HCT116 (cell line): ENCODE measurements around the gene CHST11. TPM values are rescaled to one million over a fixed set of nuclear protein-coding genes. Genes with fewer than 3 reads are reported as not detected.

Source experiments
- ATAC-seq: fragments of 200-7000 bp; cut with Tn5 transposase; 2 replicates; pipeline ENCODE4 v1.9.1; 2020; ENCODE audit warnings: mild to moderate bottlenecking, moderate library complexity
- BruUV-seq: library from RNA; stranded (reverse); fragments of 400-500 nt; replicated peaks from 2 replicates; lab custom pipeline; 2021; lab: Mats Ljungman, UMichigan
- CTCF ChIA-PET: fragments of 300-600 bp; sonication (Branson Sonifier 250); formaldehyde crosslinking; loops from one replicate; lab custom pipeline; 2021; ENCODE audit warnings: antibody characterized with exemption; lab: Charles Lee
- POLR2A ChIA-PET: fragments of 300-600, 350-600 bp; sonication (Branson Sonifier 250); formaldehyde crosslinking; loops from one replicate; lab custom pipeline; 2021; ENCODE audit warnings: antibody characterized with exemption; lab: Charles Lee
- RAD21 ChIA-PET, 2 experiments: fragments of 300-600 bp; sonication (Branson Sonifier 250); formaldehyde crosslinking; loops; one replicate each; lab custom pipeline; 2023; ENCODE audit warnings: low total read pairs in 2 of 2; ENCODE audit not compliant: uncharacterized antibody in 2 of 2, unreplicated experiment in 2 of 2, low non-redundant PET in 1 of 2; lab: Charles Lee
- DNase-seq: peaks from one replicate; pipeline ENCODE4 v3.0.0-alpha.2; 2010; ENCODE audit warnings: low read depth, low spot score
- H2AFZ ChIP-seq: fragments of 200-600 bp; shearing (Covaris generic), sonication (generic); 2 replicates; pipeline ENCODE4 v1.6.1; 2017; ENCODE audit warnings: low read depth, mixed run types, mixed read lengths, antibody characterized with exemption, low read length; ENCODE audit not compliant: poor library complexity, severe bottlenecking
- H3K27ac ChIP-seq: 2 replicates; pipeline ENCODE4 v1.5.1; 2012; ENCODE audit warnings: low read depth, low read length
- H3K27me3 ChIP-seq: fragments of 200-600 bp; sonication (generic); 2 replicates; pipeline ENCODE4 v1.6.1; 2016; ENCODE audit warnings: mixed run types, low read length, mixed read lengths; ENCODE audit not compliant: insufficient read depth
- H3K36me3 ChIP-seq, 2 experiments: fragments of 200-500 bp in 1 of 2; fragments of 200-600 bp in 1 of 2; sonication (Bioruptor generic) in 1 of 2; sonication (generic) in 1 of 2; 2 replicates each; pipeline versions ENCODE4 v1.5.1 to v1.6.1; 2014 to 2016; ENCODE audit warnings: low read length in 2 of 2, inconsistent platforms in 1 of 2, mixed read lengths in 1 of 2, mixed run types in 1 of 2; ENCODE audit not compliant: insufficient read depth in 2 of 2, control insufficient read depth in 1 of 2
- H3K4me1 ChIP-seq, 2 experiments: fragments of 200-600 bp in 1 of 2; sonication (generic) in 1 of 2; 2 replicates each; pipeline versions ENCODE4 v1.5.1 to v1.6.1; 2012 to 2017; ENCODE audit warnings: low read length in 2 of 2, inconsistent platforms in 1 of 2, mild to moderate bottlenecking in 1 of 2, mixed read lengths in 1 of 2, mixed run types in 1 of 2, moderate library complexity in 1 of 2; ENCODE audit not compliant: insufficient read depth in 2 of 2, control insufficient read depth in 1 of 2
- H3K4me2 ChIP-seq: fragments of 200-600 bp; sonication (generic); 2 replicates; pipeline ENCODE4 v1.6.1; 2017; ENCODE audit warnings: mixed run types, low read length, mixed read lengths
- H3K4me3 ChIP-seq, 2 experiments: fragments of 200-600 bp in 1 of 2; sonication (generic) in 1 of 2; replicated peaks in 1 of 2; 2 replicates each; pipeline ENCODE4 v1.5.1; 2011 to 2016; ENCODE audit warnings: low read length in 2 of 2, control low read depth in 1 of 2, low read depth in 1 of 2, mild to moderate bottlenecking in 1 of 2, mixed read lengths in 1 of 2, mixed run types in 1 of 2
- H3K79me2 ChIP-seq: fragments of 200-600 bp; sonication (generic); 2 replicates; pipeline ENCODE4 v1.6.1; 2017; ENCODE audit warnings: mild to moderate bottlenecking, mixed run types, low read length, moderate library complexity, mixed read lengths; ENCODE audit not compliant: insufficient read depth
- H3K9ac ChIP-seq: fragments of 200-600 bp; sonication (generic); 2 replicates; pipeline ENCODE4 v1.6.1; 2016; ENCODE audit warnings: low read length, mixed read lengths
- H3K9me2 ChIP-seq: fragments of 200-600 bp; sonication (generic), shearing (Covaris generic); 2 replicates; pipeline ENCODE4 v1.6.1; 2017; ENCODE audit warnings: mixed run types, mild to moderate bottlenecking, moderate library complexity; ENCODE audit not compliant: insufficient read depth
- H3K9me3 ChIP-seq, 2 experiments: fragments of 200-500 bp in 1 of 2; fragments of 200-600 bp in 1 of 2; sonication (Bioruptor generic) in 1 of 2; sonication (generic) in 1 of 2; 2 replicates each; pipeline ENCODE4 v1.6.1; 2014 to 2017; ENCODE audit warnings: low read length in 2 of 2, mixed read lengths in 2 of 2, inconsistent platforms in 1 of 2, low read depth in 1 of 2, mild to moderate bottlenecking in 1 of 2, mixed run types in 1 of 2, moderate library complexity in 1 of 2; ENCODE audit not compliant: control insufficient read depth in 1 of 2, insufficient read depth in 1 of 2
- H4K20me1 ChIP-seq: fragments of 200-600 bp; sonication (generic), shearing (Covaris generic); 2 replicates; pipeline ENCODE4 v1.6.1; 2017; ENCODE audit warnings: mixed run types, mild to moderate bottlenecking, moderate library complexity; ENCODE audit not compliant: insufficient read depth
- ELF1 ChIP-seq: IDR thresholded peaks from 2 replicates; pipeline ENCODE4 v1.6.1; 2012; ENCODE audit warnings: low read depth, borderline replicate concordance
- JUND ChIP-seq: IDR thresholded peaks from 2 replicates; pipeline ENCODE4 v1.6.1; 2012
- POLR2AphosphoS5 ChIP-seq: IDR thresholded peaks from 2 replicates; pipeline ENCODE4 v1.6.1; 2011; ENCODE audit warnings: mild to moderate bottlenecking, low read depth, low read length, moderate library complexity
- SIN3A ChIP-seq: IDR thresholded peaks from 2 replicates; pipeline ENCODE4 v1.6.1; 2012; ENCODE audit warnings: low read depth
- SP1 ChIP-seq: IDR thresholded peaks from 2 replicates; pipeline ENCODE4 v1.6.1; 2012; ENCODE audit warnings: low read depth
- SRF ChIP-seq: IDR thresholded peaks from 2 replicates; pipeline ENCODE4 v1.6.1; 2012; ENCODE audit warnings: low read depth
- YY1 ChIP-seq: IDR thresholded peaks from 2 replicates; pipeline ENCODE4 v1.6.1; 2011; ENCODE audit warnings: low read length, low read depth, moderate library complexity, mild to moderate bottlenecking; ENCODE audit not compliant: insufficient replicate concordance; ENCODE audit errors: extremely low read depth
- ZNF274 ChIP-seq: fragments of 200-500 bp; sonication (Bioruptor generic); IDR thresholded peaks from 2 replicates; pipeline ENCODE4 v1.6.1; 2014; ENCODE audit warnings: mild to moderate bottlenecking, low read depth, low read length, inconsistent platforms
- intact Hi-C: fragments of 100-400 bp; cut with micrococcal nuclease; formaldehyde crosslinking; loops from 2 replicates; pipeline ENCODE4 v1.10.0; 2022
- total RNA-seq: library from RNA; stranded (reverse); gene quantifications from one replicate; pipeline ENCODE4 v1.2.1, GENCODE V29; 2021; ENCODE audit not compliant: unreplicated experiment
- TF ChIP-seq, protein P1 (sequence below): IDR thresholded peaks from 2 replicates; pipeline ENCODE4 v1.6.1; 2011; ENCODE audit warnings: mild to moderate bottlenecking, low read length, moderate library complexity; ENCODE audit not compliant: insufficient replicate concordance; ENCODE audit errors: extremely low read depth
- TF ChIP-seq, protein P2 (sequence below), 3 experiments: fragments of 200-600 bp in 1 of 3; sonication (generic) in 1 of 3; IDR thresholded peaks in 2 of 3; conservative IDR thresholded peaks in 1 of 3; 2 replicates each; pipeline ENCODE4 v1.5.1; 2012 to 2017; ENCODE audit warnings: low read depth in 2 of 3, low read length in 2 of 3, antibody characterized with exemption in 1 of 3, borderline replicate concordance in 1 of 3, control low read depth in 1 of 3, mild to moderate bottlenecking in 1 of 3, mixed read lengths in 1 of 3, mixed run types in 1 of 3, moderate library complexity in 1 of 3; ENCODE audit not compliant: insufficient read depth in 1 of 3
- TF ChIP-seq, protein P3 (sequence below): IDR thresholded peaks from 2 replicates; pipeline ENCODE4 v1.6.1; 2012; ENCODE audit warnings: low read depth

The CHST11 gene
- total RNA-seq, 1 experiment from 2014 or later, result 10.1 TPM

DNA sequence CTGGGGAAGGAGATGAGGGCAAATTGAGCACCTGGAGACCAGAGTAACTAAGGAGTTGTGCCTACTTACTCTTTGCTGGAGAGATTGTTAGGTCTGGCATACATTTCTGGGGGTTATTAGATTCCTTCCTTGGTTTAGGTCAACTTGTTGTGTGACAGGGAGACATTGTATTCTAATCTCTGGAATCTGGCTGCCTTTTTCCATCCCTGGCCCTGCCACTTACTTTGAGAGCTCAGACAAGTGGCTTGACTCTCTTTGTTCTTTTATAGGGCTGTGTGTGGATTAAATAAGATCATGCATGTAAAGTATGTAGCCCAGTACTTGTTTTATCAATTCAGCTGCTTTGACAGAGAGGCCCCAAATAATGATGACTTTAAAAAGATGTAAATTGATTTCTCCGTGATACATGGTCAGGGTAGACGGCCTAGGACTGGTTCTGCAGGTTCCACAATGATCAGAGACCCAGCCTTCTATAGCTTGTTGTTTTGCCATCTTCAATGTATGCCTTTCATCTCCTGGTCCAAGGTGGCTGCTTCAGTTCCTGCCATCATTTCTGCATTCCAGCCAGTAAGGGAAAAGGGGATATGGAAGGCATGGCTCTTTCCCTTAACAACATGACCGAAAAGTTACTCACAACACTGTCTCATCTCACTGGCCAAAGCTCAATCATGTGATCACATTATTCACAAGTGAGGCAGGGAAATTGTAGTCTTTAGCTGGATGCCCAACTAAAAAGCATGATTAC lies 72.6 kb downstream of the CHST11 start:
- no TSS peak for BruUV-seq
- POLR2A ChIA-PET, result no interaction called here
- ATAC-seq, result no peak
- H3K4me2 ChIP-seq, result no peak overlapping the region
- no peak overlapping the region for H3K9ac ChIP-seq
- no peak for TF ChIP-seq JUND
- TF ChIP-seq, protein P1, sequence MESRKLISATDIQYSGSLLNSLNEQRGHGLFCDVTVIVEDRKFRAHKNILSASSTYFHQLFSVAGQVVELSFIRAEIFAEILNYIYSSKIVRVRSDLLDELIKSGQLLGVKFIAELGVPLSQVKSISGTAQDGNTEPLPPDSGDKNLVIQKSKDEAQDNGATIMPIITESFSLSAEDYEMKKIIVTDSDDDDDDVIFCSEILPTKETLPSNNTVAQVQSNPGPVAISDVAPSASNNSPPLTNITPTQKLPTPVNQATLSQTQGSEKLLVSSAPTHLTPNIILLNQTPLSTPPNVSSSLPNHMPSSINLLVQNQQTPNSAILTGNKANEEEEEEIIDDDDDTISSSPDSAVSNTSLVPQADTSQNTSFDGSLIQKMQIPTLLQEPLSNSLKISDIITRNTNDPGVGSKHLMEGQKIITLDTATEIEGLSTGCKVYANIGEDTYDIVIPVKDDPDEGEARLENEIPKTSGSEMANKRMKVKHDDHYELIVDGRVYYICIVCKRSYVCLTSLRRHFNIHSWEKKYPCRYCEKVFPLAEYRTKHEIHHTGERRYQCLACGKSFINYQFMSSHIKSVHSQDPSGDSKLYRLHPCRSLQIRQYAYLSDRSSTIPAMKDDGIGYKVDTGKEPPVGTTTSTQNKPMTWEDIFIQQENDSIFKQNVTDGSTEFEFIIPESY, result no peak
- TF ChIP-seq, all 23 proteins: peak for 0
- no peaks in the 10 kb centered on the region for H3K36me3 ChIP-seq
- H3K79me2 ChIP-seq, result no peaks in the 10 kb centered on the region
- no peak overlapping the region for H3K4me3 ChIP-seq
- H3K4me1 ChIP-seq, result peaks cover 4 to 7% of the 10 kb centered on the region in 2 experiments; a peak in 3 of 4 replicates
- intact Hi-C loops, result no loop called here
- no peaks in the 10 kb centered on the region for H3K9me2 ChIP-seq
- no peaks in the 10 kb centered on the region for H3K27me3 ChIP-seq
- no peak for DNase-seq
- CTCF ChIA-PET, result no interaction called here
- H2AFZ ChIP-seq, result no peak overlapping the region
- H4K20me1 ChIP-seq, result no peaks in the 10 kb centered on the region
- H3K27ac ChIP-seq, result no peak overlapping the region
- RAD21 ChIA-PET, result no interaction called here
- H3K9me3 ChIP-seq, result no peaks in the 10 kb centered on the region

DNA sequence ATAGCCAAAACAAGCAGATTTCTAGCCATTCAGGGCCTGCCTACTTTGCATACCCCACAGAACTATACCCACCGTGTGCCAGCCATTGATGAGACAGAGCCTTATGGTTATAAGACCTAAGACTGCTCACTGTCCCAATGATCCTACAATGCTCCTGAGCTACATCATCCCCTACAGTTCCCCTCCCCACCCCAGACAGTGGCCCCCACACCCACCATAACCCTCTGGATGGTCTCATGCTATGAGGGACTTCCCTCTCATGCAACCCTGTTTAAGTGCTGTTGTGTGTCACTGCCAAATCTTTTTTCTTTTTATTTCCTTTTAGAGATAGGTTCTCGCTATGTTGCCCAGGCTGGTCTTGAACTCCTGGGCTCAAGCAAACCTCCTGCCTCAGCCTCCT lies 75.9 kb downstream of the CHST11 start:
- Histone ChIP-seq H3K79me2 (no peaks in the 10 kb centered on the region), H3K9ac (no peak overlapping the region), H3K9me2 (no peaks in the 10 kb centered on the region), H3K27ac (no peak overlapping the region), H3K9me3 (no peaks in the 10 kb centered on the region), H4K20me1 (no peaks in the 10 kb centered on the region), H3K4me3 (no peak overlapping the region), H3K36me3 (no peaks in the 10 kb centered on the region), H3K27me3 (no peaks in the 10 kb centered on the region), H3K4me1 (peaks cover 0 to 3% of the 10 kb centered on the region in 2 experiments; a peak in 1 of 4 replicates), H2AFZ (no peak overlapping the region), H3K4me2 (no peak overlapping the region)
- ChIA-PET RAD21 (no interaction called here), POLR2A (no interaction called here), CTCF (no interaction called here)
- DNase-seq (no peak), ATAC-seq (no peak)
- no TSS peak for BruUV-seq
- intact Hi-C loops, result no loop called here
- TF ChIP-seq YY1, result no peak
- TF ChIP-seq, protein P2, sequence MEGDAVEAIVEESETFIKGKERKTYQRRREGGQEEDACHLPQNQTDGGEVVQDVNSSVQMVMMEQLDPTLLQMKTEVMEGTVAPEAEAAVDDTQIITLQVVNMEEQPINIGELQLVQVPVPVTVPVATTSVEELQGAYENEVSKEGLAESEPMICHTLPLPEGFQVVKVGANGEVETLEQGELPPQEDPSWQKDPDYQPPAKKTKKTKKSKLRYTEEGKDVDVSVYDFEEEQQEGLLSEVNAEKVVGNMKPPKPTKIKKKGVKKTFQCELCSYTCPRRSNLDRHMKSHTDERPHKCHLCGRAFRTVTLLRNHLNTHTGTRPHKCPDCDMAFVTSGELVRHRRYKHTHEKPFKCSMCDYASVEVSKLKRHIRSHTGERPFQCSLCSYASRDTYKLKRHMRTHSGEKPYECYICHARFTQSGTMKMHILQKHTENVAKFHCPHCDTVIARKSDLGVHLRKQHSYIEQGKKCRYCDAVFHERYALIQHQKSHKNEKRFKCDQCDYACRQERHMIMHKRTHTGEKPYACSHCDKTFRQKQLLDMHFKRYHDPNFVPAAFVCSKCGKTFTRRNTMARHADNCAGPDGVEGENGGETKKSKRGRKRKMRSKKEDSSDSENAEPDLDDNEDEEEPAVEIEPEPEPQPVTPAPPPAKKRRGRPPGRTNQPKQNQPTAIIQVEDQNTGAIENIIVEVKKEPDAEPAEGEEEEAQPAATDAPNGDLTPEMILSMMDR (IDR thresholded peaks at IDR 0.05 in 2 of 3, conservative IDR thresholded peaks at IDR 0.05 in 1 of 3; ENCODE audit: borderline replicate concordance in 1 of 3, insufficient read depth in 1 of 3, low read depth in 2 of 3, low read length in 2 of 3), result no peak
- no peak for TF ChIP-seq ZNF274
- TF ChIP-seq ELF1, result no peak
- no peak for TF ChIP-seq POLR2AphosphoS5
- TF ChIP-seq, protein P3, sequence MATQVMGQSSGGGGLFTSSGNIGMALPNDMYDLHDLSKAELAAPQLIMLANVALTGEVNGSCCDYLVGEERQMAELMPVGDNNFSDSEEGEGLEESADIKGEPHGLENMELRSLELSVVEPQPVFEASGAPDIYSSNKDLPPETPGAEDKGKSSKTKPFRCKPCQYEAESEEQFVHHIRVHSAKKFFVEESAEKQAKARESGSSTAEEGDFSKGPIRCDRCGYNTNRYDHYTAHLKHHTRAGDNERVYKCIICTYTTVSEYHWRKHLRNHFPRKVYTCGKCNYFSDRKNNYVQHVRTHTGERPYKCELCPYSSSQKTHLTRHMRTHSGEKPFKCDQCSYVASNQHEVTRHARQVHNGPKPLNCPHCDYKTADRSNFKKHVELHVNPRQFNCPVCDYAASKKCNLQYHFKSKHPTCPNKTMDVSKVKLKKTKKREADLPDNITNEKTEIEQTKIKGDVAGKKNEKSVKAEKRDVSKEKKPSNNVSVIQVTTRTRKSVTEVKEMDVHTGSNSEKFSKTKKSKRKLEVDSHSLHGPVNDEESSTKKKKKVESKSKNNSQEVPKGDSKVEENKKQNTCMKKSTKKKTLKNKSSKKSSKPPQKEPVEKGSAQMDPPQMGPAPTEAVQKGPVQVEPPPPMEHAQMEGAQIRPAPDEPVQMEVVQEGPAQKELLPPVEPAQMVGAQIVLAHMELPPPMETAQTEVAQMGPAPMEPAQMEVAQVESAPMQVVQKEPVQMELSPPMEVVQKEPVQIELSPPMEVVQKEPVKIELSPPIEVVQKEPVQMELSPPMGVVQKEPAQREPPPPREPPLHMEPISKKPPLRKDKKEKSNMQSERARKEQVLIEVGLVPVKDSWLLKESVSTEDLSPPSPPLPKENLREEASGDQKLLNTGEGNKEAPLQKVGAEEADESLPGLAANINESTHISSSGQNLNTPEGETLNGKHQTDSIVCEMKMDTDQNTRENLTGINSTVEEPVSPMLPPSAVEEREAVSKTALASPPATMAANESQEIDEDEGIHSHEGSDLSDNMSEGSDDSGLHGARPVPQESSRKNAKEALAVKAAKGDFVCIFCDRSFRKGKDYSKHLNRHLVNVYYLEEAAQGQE, result no peak
- TF ChIP-seq JUND, result no peak
- TF ChIP-seq SRF, result no peak
- TF ChIP-seq SP1, result no peak
- no peak for TF ChIP-seq SIN3A
